Naive thymus-derived CD4-positive, alpha-beta T cell (primary cell): ENCODE results near the gene VAT1L. TPM values are rescaled to one million over a fixed set of nuclear protein-coding genes. Genes with fewer than 3 reads are reported as not detected.

Experiments used
- ATAC-seq: fragments of 150-1000 bp; cut with Tn5 transposase; 2 replicates; pipeline ENCODE4 v1.10.0; 2021; ENCODE audit warnings: mild to moderate bottlenecking, moderate library complexity
- CTCF ChIA-PET: fragments of 350-600 bp; sonication (Branson Sonifier 250); formaldehyde crosslinking; loops from one replicate; lab custom pipeline; 2021; ENCODE audit warnings: antibody characterized with exemption; lab: Charles Lee
- POLR2A ChIA-PET: fragments of 350-600 bp; sonication (Branson Sonifier 250); formaldehyde crosslinking; loops from one replicate; lab custom pipeline; 2021; ENCODE audit warnings: antibody characterized with exemption, inconsistent platforms; lab: Charles Lee
- DNase-seq, 9 donors: peaks; one replicate each; pipeline versions ENCODE4 v3.0.0 to v3.0.0-alpha.2; 2020 to 2022; ENCODE audit warnings: mixed read lengths in 1 of 9
- H3K27ac ChIP-seq: one replicate; pipeline ENCODE4 v1.7.0; 2013; ENCODE audit warnings: mild to moderate bottlenecking, low read depth, low read length, moderate library complexity
- H3K27me3 ChIP-seq, 2 donors: one replicate each; pipeline ENCODE4 v1.7.0; 2013; ENCODE audit warnings: low read length in 2 of 2, mild to moderate bottlenecking in 2 of 2, moderate library complexity in 2 of 2; ENCODE audit not compliant: control insufficient read depth in 2 of 2, insufficient read depth in 2 of 2
- H3K36me3 ChIP-seq, 3 experiments: 1 replicate in 2 of 3; 2 replicates in 1 of 3; pipeline ENCODE4 v1.7.0; 2013; ENCODE audit warnings: low read length in 3 of 3, mild to moderate bottlenecking in 3 of 3, moderate library complexity in 1 of 3; ENCODE audit not compliant: insufficient read depth in 3 of 3, control insufficient read depth in 2 of 3
- H3K4me1 ChIP-seq, 2 donors: one replicate each; pipeline ENCODE4 v1.7.0; 2013; ENCODE audit warnings: low read length in 2 of 2, mild to moderate bottlenecking in 2 of 2, moderate library complexity in 1 of 2; ENCODE audit not compliant: control insufficient read depth in 2 of 2, insufficient read depth in 2 of 2
- H3K4me3 ChIP-seq: 2 replicates; pipeline ENCODE4 v1.7.0; 2013; ENCODE audit warnings: mild to moderate bottlenecking, low read length
- H3K9me3 ChIP-seq, 3 experiments: 1 replicate in 2 of 3; 2 replicates in 1 of 3; pipeline ENCODE4 v1.7.0; 2013; ENCODE audit warnings: low read length in 3 of 3; ENCODE audit not compliant: control insufficient read depth in 2 of 3
- H3K27ac Mint-ChIP-seq, 9 donors: one replicate each; pipeline ENCODE4 v1.8.0; 2020 to 2022; ENCODE audit warnings: mixed read lengths in 9 of 9, mild to moderate bottlenecking in 8 of 9, moderate library complexity in 5 of 9, inconsistent platforms in 2 of 9
- H3K27me3 Mint-ChIP-seq, 5 donors: one replicate each; pipeline ENCODE4 v1.8.0; 2021 to 2022; ENCODE audit warnings: mixed read lengths in 5 of 5, mild to moderate bottlenecking in 1 of 5
- H3K36me3 Mint-ChIP-seq, 5 donors: one replicate each; pipeline ENCODE4 v1.8.0; 2020 to 2022; ENCODE audit warnings: mixed read lengths in 5 of 5, mild to moderate bottlenecking in 3 of 5, inconsistent platforms in 1 of 5
- H3K4me1 Mint-ChIP-seq, 7 donors: one replicate each; pipeline ENCODE4 v1.8.0; 2020 to 2022; ENCODE audit warnings: mixed read lengths in 7 of 7, mild to moderate bottlenecking in 3 of 7, inconsistent platforms in 1 of 7
- H3K4me3 Mint-ChIP-seq, 10 donors: one replicate each; pipeline ENCODE4 v1.8.0; 2020 to 2022; ENCODE audit warnings: mild to moderate bottlenecking in 10 of 10, mixed read lengths in 10 of 10, moderate library complexity in 6 of 10, inconsistent platforms in 2 of 10
- H3K9me3 Mint-ChIP-seq, 11 donors: one replicate each; pipeline ENCODE4 v1.8.0; 2020 to 2022; ENCODE audit warnings: mixed read lengths in 11 of 11, mild to moderate bottlenecking in 4 of 11, inconsistent platforms in 1 of 11, moderate library complexity in 1 of 11
- intact Hi-C, 2 donors: fragments of 100-400 bp; cut with micrococcal nuclease; formaldehyde crosslinking; loops; one replicate each; pipeline ENCODE4 v1.15.1; 2023
- polyA plus RNA-seq, 2 donors: library from polyadenylated mRNA; unstranded; fragments of 300-500 nt; fragmentation: Illumina TruSeq; gene quantifications; one replicate each; pipeline ENCODE4 v1.2.3, GENCODE V29; 2021
- total RNA-seq, 6 experiments: library from RNA in 5 of 6; stranded (reverse) in 5 of 6; gene quantifications; 1 replicate in 5 of 6; 2 replicates in 1 of 6; pipeline ENCODE4 v1.2.3 and lab custom pipeline; 2021 to 2026

VAT1L gene
- total and polyA plus RNA-seq, 7 experiments from 2014 or later = not detected

- ATAC-seq = no peak
- Histone ChIP-seq H3K27ac (no peak overlapping the region), H3K4me3 (no peak overlapping the region), H3K36me3 (no peaks in the 10 kb centered on the region), H3K9me3 (no peaks in the 10 kb centered on the region), H3K27me3 (no peaks in the 10 kb centered on the region), H3K4me1 (no peaks in the 10 kb centered on the region)
- H3K9me3 Mint-ChIP-seq = peaks cover 0 to 2% (median 0%) of the 10 kb centered on the region in 11 donors
- no peaks in the 10 kb centered on the region for H3K36me3 Mint-ChIP-seq
- CTCF ChIA-PET = no interaction called here
- peaks cover 0 to 3% (median 0%) of the 10 kb centered on the region in 7 donors for H3K4me1 Mint-ChIP-seq
- H3K4me3 Mint-ChIP-seq = no peak overlapping the region
- no peak for DNase-seq
- intact Hi-C loops = no loop called here
- POLR2A ChIA-PET = no interaction called here
- no peak overlapping the region for H3K27ac Mint-ChIP-seq
- peaks cover 0 to 34% (median 17%) of the 10 kb centered on the region in 5 donors for H3K27me3 Mint-ChIP-seq
These were observed 50.4 kb downstream of the VAT1L start for GRCh38 chr16:77838597-77839255.

DNA sequence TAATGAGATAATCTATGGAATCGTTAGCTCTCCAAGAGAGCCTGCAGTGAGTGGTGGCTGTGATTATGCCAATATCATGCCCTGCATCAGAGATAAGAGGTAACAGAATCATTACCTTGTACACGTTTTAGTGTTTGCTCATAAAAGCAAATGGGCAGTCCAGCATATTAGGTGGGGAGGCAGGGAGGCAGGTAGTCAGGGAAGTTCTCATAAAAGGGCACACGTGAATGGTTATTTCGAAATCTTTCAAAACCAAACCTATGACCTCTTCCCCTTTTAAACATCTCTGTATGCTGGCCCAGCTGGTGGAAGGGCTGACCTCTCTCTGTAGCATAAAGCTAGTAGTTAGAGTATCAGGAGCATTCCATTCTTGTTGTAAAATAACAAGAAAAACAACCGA lies 51.7 kb downstream of the VAT1L start:
- ChIA-PET CTCF (no interaction called here), POLR2A (no interaction called here)
- no peaks in the 10 kb centered on the region for H3K4me1 ChIP-seq
- intact Hi-C loops = no loop called here
- H3K27me3 ChIP-seq = no peaks in the 10 kb centered on the region
- ATAC-seq (no peak), DNase-seq (no peak)
- Mint-ChIP-seq H3K27ac (no peak overlapping the region), H3K27me3 (peaks cover 0 to 34% (median 12%) of the 10 kb centered on the region in 5 donors), H3K9me3 (peaks cover 0 to 2% (median 0%) of the 10 kb centered on the region in 11 donors), H3K4me1 (no peaks in the 10 kb centered on the region), H3K4me3 (no peak overlapping the region), H3K36me3 (no peaks in the 10 kb centered on the region)
- no peaks in the 10 kb centered on the region for H3K36me3 ChIP-seq
- no peak overlapping the region for H3K4me3 ChIP-seq
- H3K9me3 ChIP-seq = no peaks in the 10 kb centered on the region
- H3K27ac ChIP-seq = no peak overlapping the region

GRCh38 chr16:77840673-77841501 lies 52.5 kb downstream of the VAT1L start:
- CTCF ChIA-PET = no interaction called here
- Mint-ChIP-seq H3K4me1 (no peaks in the 10 kb centered on the region), H3K27me3 (peaks cover 0 to 42% (median 18%) of the 10 kb centered on the region in 5 donors), H3K27ac (no peak overlapping the region), H3K36me3 (no peaks in the 10 kb centered on the region), H3K4me3 (no peak overlapping the region), H3K9me3 (peaks cover 0 to 2% (median 0%) of the 10 kb centered on the region in 11 donors)
- no peak for ATAC-seq
- Histone ChIP-seq H3K4me1 (no peaks in the 10 kb centered on the region), H3K36me3 (no peaks in the 10 kb centered on the region), H3K27ac (no peak overlapping the region), H3K27me3 (no peaks in the 10 kb centered on the region), H3K9me3 (no peaks in the 10 kb centered on the region), H3K4me3 (no peak overlapping the region)
- POLR2A ChIA-PET = no interaction called here
- intact Hi-C loops = no loop called here
- no peak for DNase-seq

GRCh38 chr16:77841502-77841763 lies 53.1 kb downstream of the VAT1L start:
- H3K27me3 Mint-ChIP-seq = peaks cover 0 to 43% (median 18%) of the 10 kb centered on the region in 5 donors
- ChIA-PET CTCF (no interaction called here), POLR2A (no interaction called here)
- no peak overlapping the region for H3K4me3 ChIP-seq
- no peaks in the 10 kb centered on the region for H3K9me3 ChIP-seq
- H3K27ac Mint-ChIP-seq = no peak overlapping the region
- no peak for DNase-seq
- H3K27ac ChIP-seq = no peak overlapping the region
- H3K36me3 Mint-ChIP-seq = no peaks in the 10 kb centered on the region
- H3K36me3 ChIP-seq = no peaks in the 10 kb centered on the region
- H3K27me3 ChIP-seq = no peaks in the 10 kb centered on the region
- no peaks in the 10 kb centered on the region for H3K4me1 Mint-ChIP-seq
- no peak overlapping the region for H3K4me3 Mint-ChIP-seq
- no peaks in the 10 kb centered on the region for H3K4me1 ChIP-seq
- intact Hi-C loops = no loop called here
- ATAC-seq = no peak
- peaks cover 0 to 2% (median 0%) of the 10 kb centered on the region in 11 donors for H3K9me3 Mint-ChIP-seq

GRCh38 chr16:77842468-77842867 lies 54.1 kb downstream of the VAT1L start:
- no peaks in the 10 kb centered on the region for H3K36me3 Mint-ChIP-seq
- Histone ChIP-seq H3K36me3 (no peaks in the 10 kb centered on the region), H3K27ac (no peak overlapping the region), H3K4me1 (no peaks in the 10 kb centered on the region), H3K9me3 (no peaks in the 10 kb centered on the region), H3K4me3 (no peak overlapping the region), H3K27me3 (no peaks in the 10 kb centered on the region)
- no peak for DNase-seq
- no peaks in the 10 kb centered on the region for H3K4me1 Mint-ChIP-seq
- ChIA-PET POLR2A (no interaction called here), CTCF (no interaction called here)
- H3K27me3 Mint-ChIP-seq = peaks cover 0 to 43% (median 18%) of the 10 kb centered on the region in 5 donors
- H3K27ac Mint-ChIP-seq = no peak overlapping the region
- ATAC-seq = no peak
- intact Hi-C loops = no loop called here
- no peak overlapping the region for H3K4me3 Mint-ChIP-seq
- H3K9me3 Mint-ChIP-seq = peaks cover 0 to 2% (median 0%) of the 10 kb centered on the region in 11 donors

- CTCF ChIA-PET = no interaction called here
These were observed 55.0 kb downstream of the VAT1L start for GRCh38 chr16:77843405-77843804.

More at GRCh38 chr16:77843405-77843804, 55.0 kb downstream of the VAT1L start:
- Mint-ChIP-seq H3K4me1 (no peaks in the 10 kb centered on the region), H3K4me3 (no peak overlapping the region), H3K36me3 (no peaks in the 10 kb centered on the region), H3K9me3 (peaks cover 0 to 8% (median 0%) of the 10 kb centered on the region in 11 donors), H3K27ac (no peak overlapping the region), H3K27me3 (peaks cover 0 to 38% (median 20%) of the 10 kb centered on the region in 5 donors)
- Histone ChIP-seq H3K27ac (no peak overlapping the region), H3K4me1 (no peaks in the 10 kb centered on the region), H3K36me3 (no peaks in the 10 kb centered on the region), H3K27me3 (no peaks in the 10 kb centered on the region), H3K4me3 (no peak overlapping the region), H3K9me3 (no peaks in the 10 kb centered on the region)
- ATAC-seq (no peak), DNase-seq (no peak)
- intact Hi-C loops = no loop called here
- POLR2A ChIA-PET = no interaction called here
